ENCODE results near the gene TP53I11.
A peak's percentile ranks its signal among the peaks of the same experiment; 100 is the strongest.

Gene TP53I11, protein sequence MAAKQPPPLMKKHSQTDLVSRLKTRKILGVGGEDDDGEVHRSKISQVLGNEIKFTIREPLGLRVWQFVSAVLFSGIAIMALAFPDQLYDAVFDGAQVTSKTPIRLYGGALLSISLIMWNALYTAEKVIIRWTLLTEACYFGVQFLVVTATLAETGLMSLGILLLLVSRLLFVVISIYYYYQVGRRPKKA

GRCh38 chr11:44950625-44951476 lies at the start of gene TP53I11:
TSS of gene TP53I11 (minus strand) at chr11:44950883. CDS start at chr11:44938335, 12,548 bp downstream.
- intact Hi-C loops (cut with DNase I): no loop called here
- peak in 37 of 42 donors; percentile 21 to 73 (median 51) for DNase-seq

- intact Hi-C loops (cut with DNase I): no loop called here
Measured at GRCh38 chr11:44999068-44999467, 48.4 kb upstream of the TP53I11 start.

DNA sequence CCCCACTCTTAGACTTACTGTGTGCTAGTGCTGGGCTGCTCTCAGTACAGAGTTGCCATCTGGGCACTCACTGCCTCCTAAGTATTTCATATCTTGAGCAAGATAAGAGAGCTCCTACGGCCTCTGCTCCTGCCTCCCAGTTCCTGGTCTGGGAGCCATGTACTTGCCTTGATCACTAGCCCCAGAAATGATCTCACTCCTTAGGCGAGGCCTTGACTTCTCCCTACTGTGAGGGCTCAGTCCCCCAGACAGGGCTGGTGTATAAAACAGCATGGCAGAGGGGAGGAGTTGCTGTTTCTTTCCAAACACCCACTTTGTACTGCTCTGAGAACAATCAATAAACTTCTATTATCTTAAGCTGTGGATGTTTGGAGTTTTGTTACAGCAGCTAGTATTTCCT lies 47.4 kb upstream of the TP53I11 start:
- DNase-seq: peak in 2 of 42 donors; percentile 11 to 34
- intact Hi-C loops (cut with DNase I): no loop called here

More at GRCh38 chr11:44999068-44999467, 48.4 kb upstream of the TP53I11 start:
- peak in 1 of 42 donors; percentile 1 for DNase-seq

DNA sequence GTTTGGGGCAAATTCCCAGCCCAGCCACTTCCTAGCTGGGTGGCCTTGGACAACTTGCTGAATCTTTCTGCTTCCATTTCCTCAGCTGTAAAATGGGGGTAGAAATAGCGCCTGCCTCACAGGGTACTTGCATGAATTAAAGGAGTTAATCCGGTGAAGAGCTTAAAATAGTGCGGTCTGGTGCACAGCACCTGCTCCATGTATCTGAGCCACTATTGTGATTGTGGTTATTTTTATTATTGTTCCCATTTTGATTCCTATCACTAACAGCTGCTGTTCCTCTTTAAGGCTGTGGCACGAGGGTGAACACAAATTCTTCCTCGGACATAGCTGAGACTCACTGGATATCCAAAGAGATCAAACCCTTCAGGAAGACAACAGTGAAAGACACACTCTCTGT lies 46.9 kb upstream of the TP53I11 start:
- DNase-seq: peak in 2 of 42 donors; percentile 14 to 26
- intact Hi-C loops (cut with DNase I): no loop called here

GRCh38 chr11:44994753-44995152 lies 44.1 kb upstream of the TP53I11 start:
- intact Hi-C loops (cut with DNase I): no loop called here
- peak in 1 of 42 donors; percentile 21 for DNase-seq

- intact Hi-C loops (cut with DNase I): no loop called here
- peak in 4 of 42 donors; percentile 5 to 31 (median 22) for DNase-seq
Measured at GRCh38 chr11:44993971-44994704, 43.5 kb upstream of the TP53I11 start.

DNA sequence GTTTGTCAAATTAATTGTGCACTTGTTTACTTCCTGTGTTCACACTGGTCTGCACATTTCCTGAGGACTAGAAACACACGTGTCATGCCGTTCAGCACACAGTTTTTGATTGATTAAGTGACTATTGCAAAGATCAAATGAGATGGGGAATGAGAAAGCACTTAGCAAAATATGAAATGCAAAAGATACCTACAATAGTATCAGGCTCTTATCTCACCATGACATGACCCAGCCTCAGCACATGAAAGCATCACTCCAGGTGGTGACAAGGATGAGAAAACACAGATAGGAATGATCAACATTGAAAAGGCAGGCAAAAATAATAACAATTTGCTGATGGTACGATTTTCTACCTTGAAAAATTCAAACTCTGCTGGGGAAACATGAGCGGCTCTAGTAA lies 42.1 kb upstream of the TP53I11 start:
- DNase-seq: peak in 1 of 42 donors; percentile 14
- intact Hi-C loops (cut with DNase I): no loop called here

DNA sequence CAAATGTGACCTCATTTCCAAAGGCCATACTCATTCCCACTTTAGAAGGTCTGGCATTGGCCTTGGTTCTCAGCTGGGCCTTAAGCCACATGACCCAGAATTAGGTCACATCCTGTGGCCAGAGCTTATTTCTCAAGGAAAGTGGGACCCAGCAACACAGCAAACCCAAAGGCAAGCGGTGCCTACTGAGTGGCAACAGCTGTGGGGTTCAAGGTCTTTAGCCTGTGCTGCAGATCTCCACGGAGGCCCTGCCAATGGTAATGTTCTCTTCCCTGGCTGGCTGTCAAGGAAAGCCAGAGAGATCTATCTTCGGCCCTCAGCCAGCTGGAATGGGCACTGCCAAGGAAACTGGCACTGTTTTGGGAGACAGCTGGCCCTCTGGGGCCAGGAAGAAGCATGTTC lies 41.5 kb upstream of the TP53I11 start:
- intact Hi-C loops (cut with DNase I): no loop called here
- peak in 7 of 42 donors; percentile 10 to 42 (median 23) for DNase-seq

GRCh38 chr11:44990665-44991064 lies 40.0 kb upstream of the TP53I11 start:
- DNase-seq: peak in 5 of 42 donors; percentile 5 to 22 (median 10)
- intact Hi-C loops (cut with DNase I): no loop called here

DNA sequence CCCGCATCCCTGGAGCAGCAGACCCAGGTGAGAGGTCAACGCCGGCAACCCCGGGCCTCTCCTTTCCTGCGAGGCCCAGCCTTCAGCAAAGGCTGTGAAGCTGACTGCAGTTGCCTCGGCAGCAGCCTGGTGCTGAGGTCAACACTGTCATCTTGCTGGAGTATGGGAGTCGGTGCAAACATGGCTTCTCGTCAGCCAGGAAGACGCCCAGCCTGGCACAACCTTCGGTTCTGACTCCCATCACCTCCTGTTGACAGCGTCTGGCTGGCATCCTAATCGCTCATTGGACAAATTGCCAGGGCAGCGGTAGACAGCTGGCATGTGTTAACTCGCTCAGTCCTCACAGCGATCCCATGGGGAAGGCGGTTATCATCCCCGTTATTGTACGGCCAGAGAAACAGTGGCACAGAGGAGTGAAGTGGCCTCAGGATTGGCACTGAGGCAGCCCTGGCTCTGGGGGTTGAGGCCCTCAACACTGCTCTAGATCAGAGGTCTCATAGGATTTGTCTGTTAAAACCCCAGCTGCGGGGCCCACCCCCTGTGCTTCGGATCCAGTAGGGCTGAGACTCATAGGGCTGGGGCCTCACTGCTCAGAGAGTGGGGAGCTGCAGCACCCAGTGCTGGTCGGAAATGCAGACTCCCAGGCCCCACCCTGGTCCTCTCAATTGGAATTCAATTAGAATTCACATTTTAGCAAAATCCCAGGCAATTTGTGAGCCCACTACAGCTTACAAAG lies 39.3 kb upstream of the TP53I11 start:
- peak in 8 of 42 donors; percentile 7 to 46 (median 21) for DNase-seq
- intact Hi-C loops (cut with DNase I): no loop called here

DNA sequence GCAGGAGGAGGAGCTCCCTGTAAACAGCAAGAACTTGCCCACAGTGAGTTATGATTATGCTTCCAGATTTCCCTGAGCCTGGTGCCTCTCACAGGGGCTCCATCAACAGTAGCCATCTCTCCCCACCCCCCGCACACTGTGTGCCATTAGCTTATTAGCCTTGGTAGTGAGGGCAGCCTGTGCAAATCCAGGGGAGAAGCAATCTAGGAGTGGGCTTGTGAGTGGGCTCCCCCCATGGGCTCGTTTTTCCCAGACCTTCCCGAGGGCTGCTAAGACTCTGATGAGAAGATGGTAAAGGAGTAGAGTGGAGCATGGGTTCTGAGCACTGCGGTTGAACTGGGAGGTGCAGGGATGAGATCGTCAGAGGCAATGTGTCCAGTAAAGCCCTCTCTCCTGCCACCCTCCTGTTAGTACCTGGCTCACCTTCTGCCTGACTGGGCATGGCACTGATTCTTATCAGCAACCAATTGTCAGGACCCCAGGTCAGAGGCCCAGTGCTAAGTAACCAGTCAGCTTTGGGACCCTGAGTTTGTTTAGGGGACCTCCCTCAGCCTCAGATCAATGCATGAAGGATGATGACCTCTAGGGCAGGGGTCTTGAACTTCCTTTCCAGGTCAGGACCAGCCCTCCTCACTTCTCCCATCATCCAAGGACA lies 38.4 kb upstream of the TP53I11 start:
- peak in 5 of 42 donors; percentile 2 to 17 (median 11) for DNase-seq
- intact Hi-C loops (cut with DNase I): no loop called here

DNA sequence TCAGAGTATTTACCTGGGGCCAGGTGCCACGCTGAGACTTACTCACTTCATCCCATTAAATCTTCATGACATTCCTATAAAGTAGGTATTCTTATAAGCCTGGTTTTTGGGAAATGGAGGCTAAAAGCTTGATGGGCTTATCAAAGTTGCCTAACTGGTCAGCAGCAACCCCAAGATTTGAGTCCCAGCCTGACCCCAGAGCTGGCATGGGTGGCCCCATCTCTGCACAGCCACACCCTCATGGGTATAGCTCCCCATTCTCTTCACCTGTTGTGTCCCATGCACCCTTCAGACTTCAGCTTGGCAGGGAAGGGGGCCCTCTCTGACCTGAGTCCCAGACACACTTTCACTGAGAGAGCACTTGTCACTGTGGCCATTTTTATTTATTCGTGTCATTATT lies 37.4 kb upstream of the TP53I11 start:
- intact Hi-C loops (cut with DNase I): no loop called here
- DNase-seq: peak in 2 of 42 donors; percentile 1 to 27

- intact Hi-C loops (cut with DNase I): no loop called here
- peak in 2 of 42 donors; percentile 12 to 18 for DNase-seq
Measured at GRCh38 chr11:44987506-44987905, 36.8 kb upstream of the TP53I11 start.

DNA sequence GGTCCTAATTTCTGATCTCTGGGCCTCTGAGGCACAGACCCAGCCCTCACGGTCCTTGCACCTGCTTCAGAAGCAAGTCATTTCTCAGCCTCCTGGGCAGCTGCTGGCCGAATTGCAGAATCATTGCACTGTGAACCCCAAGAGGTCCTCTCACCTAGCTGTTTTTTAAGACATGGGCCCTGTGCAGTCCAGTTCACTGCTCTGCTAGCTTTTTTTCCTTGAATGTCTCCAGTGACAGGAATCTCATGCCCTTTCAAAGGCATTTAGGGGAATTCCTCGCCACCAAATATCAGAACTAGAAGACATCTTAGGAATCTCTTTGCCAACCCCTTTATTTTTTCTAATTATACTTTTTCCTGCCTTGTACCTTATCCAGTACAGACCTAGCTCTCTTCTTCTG lies 35.6 kb upstream of the TP53I11 start:
- intact Hi-C loops (cut with DNase I): no loop called here
- DNase-seq: peak in 1 of 42 donors; percentile 12

DNA sequence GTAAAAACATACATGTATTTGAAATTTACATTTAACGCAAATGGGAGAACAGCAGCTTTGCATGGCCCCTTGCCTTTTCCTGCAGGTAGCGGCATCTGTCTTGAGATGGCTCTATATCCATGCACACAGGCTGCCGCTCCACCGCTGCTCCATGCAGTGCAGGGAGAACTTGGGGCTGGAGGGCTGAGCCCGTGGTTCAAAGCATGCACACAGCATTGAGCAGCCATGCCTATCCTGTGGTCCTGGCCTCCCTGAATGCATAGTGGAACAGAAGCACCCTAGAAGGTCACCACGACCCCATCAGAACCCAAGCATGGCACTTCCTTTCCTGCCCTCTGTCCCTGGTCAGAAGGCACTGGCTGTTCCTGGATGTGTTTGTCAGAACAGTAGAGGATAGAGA lies 35.0 kb upstream of the TP53I11 start:
- intact Hi-C loops (cut with DNase I): no loop called here
- peak in 1 of 42 donors; percentile 18 for DNase-seq

DNA sequence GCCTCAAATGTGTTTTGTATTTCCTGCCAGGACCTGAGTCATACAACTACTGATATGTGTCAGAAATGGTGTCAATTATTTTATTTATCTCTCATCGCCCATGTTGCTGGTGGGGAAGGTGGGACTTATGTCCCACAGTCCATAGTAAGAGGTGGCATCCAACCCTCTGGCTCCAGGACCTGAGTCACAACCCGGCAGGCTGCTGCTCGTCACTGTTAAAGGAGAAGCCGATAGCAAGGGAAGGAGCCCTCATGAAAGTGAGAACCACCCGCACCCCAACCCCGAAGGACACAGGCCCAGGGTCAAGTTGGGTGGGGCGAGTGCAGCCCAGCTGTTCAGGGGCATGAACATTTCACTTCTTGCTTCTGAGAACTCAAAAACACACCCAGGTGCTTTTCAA lies 33.1 kb upstream of the TP53I11 start:
- DNase-seq: no peak
- intact Hi-C loops (cut with DNase I): no loop called here

DNA sequence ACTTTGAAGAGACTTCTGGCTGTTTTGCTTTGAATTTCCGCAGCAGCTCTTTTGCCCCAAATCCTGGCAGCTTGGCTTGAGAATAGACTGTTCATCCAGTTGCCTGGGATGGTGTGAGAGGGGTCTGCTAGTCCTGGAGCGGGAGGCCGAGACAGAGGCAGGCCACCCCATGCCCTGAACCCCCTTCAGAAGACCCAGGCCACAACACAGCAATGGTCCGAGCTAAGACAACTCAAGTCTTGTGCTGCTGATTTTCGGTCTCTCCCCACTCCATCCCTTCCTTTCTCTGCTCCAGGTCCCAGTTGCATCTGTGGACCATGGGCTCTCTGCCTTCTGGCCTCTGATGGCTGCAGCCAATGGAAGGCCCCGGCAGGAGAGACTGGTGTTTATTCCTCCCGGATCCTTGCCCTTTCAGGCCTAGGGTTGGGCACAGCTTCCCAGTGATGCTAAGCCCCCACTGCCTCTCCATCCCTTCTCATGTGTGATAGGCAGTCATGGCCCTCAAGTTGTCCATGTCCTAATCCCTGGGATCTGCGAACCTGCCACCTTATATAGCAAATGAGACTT lies 31.9 kb upstream of the TP53I11 start:
- DNase-seq: no peak
- intact Hi-C loops (cut with DNase I): no loop called here

Data from head of caudate nucleus (tissue), 42 donors.